PC-9 (cell line): ENCODE measurements around the gene SCN2B. TPM values are rescaled to one million over a fixed set of nuclear protein-coding genes. Genes with fewer than 3 reads are reported as not detected.

ENCODE experiments used
- BruUV-seq: library from RNA; stranded (reverse); fragments of 400-500 nt; replicated peaks from 2 replicates; lab custom pipeline; 2021; lab: Mats Ljungman, UMichigan
- CTCF ChIA-PET: fragments of 300-600 bp; sonication (Branson Sonifier 250); formaldehyde crosslinking; loops from one replicate; lab custom pipeline; 2022; ENCODE audit warnings: antibody characterized with exemption; lab: Charles Lee
- POLR2A ChIA-PET: fragments of 300-600 bp; sonication (Branson Sonifier 250); formaldehyde crosslinking; loops from one replicate; lab custom pipeline; 2022; ENCODE audit warnings: antibody characterized with exemption; ENCODE audit not compliant: unreplicated experiment; lab: Charles Lee
- DNase-seq, 2 experiments: peaks; one replicate each; pipeline versions ENCODE4 v3.0.0 to v3.0.0-alpha.2; 2015 to 2022; ENCODE audit warnings: mixed read lengths in 1 of 2
- H2AFZ ChIP-seq: fragments of 200-600 bp; sonication (generic); 2 replicates; pipeline ENCODE4 v1.8.1; 2017; ENCODE audit warnings: antibody characterized with exemption
- H3F3A ChIP-seq: fragments of 200-600 bp; sonication (generic); 2 replicates; pipeline ENCODE4 v1.8.1; 2017; ENCODE audit warnings: antibody characterized with exemption, mild to moderate bottlenecking, low read depth; ENCODE audit not compliant: insufficient read depth
- H3K27ac ChIP-seq: fragments of 200-600 bp; sonication (generic); 2 replicates; pipeline ENCODE4 v1.6.1; 2016; ENCODE audit warnings: mixed run types
- H3K27me3 ChIP-seq: fragments of 200-600 bp; sonication (generic); 2 replicates; pipeline ENCODE4 v1.6.1; 2016; ENCODE audit warnings: low read depth, mixed run types; ENCODE audit not compliant: insufficient read depth
- H3K36me3 ChIP-seq: fragments of 200-600 bp; sonication (generic); 2 replicates; pipeline ENCODE4 v1.6.1; 2016; ENCODE audit warnings: low read depth, mixed run types
- H3K4me1 ChIP-seq: fragments of 200-600 bp; sonication (generic); replicated peaks from 2 replicates; pipeline ENCODE4 v1.6.1; 2016; ENCODE audit warnings: mixed run types; ENCODE audit not compliant: insufficient read depth
- H3K4me2 ChIP-seq: fragments of 200-600 bp; sonication (generic); 2 replicates; pipeline ENCODE4 v1.6.1; 2017; ENCODE audit warnings: mixed run types
- H3K4me3 ChIP-seq: fragments of 200-600 bp; sonication (generic); 2 replicates; pipeline ENCODE4 v1.6.1; 2016; ENCODE audit warnings: mixed run types
- H3K79me2 ChIP-seq: fragments of 200-600 bp; sonication (generic); 2 replicates; pipeline ENCODE4 v1.6.1; 2017; ENCODE audit warnings: low read depth, mixed run types
- H3K9me2 ChIP-seq: fragments of 200-600 bp; sonication (generic); 2 replicates; pipeline ENCODE4 v1.8.1; 2017; ENCODE audit warnings: mild to moderate bottlenecking; ENCODE audit not compliant: insufficient read depth
- H3K9me3 ChIP-seq: fragments of 200-600 bp; sonication (generic); 2 replicates; pipeline ENCODE4 v1.8.1; 2016; ENCODE audit warnings: low read depth; ENCODE audit not compliant: insufficient read depth
- H4K20me1 ChIP-seq: fragments of 200-600 bp; sonication (generic); 2 replicates; pipeline ENCODE4 v1.8.1; 2017; ENCODE audit not compliant: insufficient read depth
- EZH2 ChIP-seq: fragments of 200-600 bp; sonication (generic); IDR thresholded peaks from 2 replicates; pipeline ENCODE4 v1.8.0; 2017; ENCODE audit warnings: antibody characterized with exemption, low read depth
- intact Hi-C: fragments of 100-400 bp; cut with micrococcal nuclease; formaldehyde crosslinking; loops from one replicate; pipeline ENCODE4 v1.10.0; 2022; ENCODE audit not compliant: unreplicated experiment
- total RNA-seq: library from RNA; stranded (reverse); gene quantifications from 2 replicates; pipeline ENCODE4 v1.2.3, GENCODE V29; 2021
- TF ChIP-seq, protein P1 (sequence below): fragments of 200-600 bp; sonication (generic); conservative IDR thresholded peaks from 2 replicates; pipeline ENCODE4 v1.6.1; 2017; ENCODE audit warnings: mixed run types, antibody characterized with exemption, mild to moderate bottlenecking, moderate library complexity

Gene SCN2B
- total RNA-seq, 1 experiment from 2014 or later = not detected

DNA sequence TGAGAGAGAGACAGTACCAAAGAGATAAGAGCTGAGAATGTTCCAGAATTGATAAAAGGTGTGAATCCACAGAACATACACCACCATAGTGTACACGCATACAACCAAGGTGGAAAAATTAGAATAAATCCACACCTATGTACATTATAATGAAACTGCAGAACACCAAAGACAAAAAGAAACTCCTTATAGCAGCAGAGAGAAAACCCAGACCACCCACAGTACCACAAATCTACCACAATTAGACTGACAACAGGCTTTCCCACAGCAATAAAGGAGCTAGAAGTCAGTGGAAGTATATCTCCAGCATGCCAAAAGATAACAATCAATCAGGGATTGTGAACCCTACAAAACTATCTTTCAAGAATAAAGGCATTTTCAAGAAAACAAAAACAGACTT lies 55.6 kb downstream of the SCN2B start:
- no peak overlapping the region for H2AFZ ChIP-seq
- no peaks in the 10 kb centered on the region for H3K79me2 ChIP-seq
- H3K4me3 ChIP-seq = no peak overlapping the region
- no peak for TF ChIP-seq EZH2
- TF ChIP-seq, protein P1, sequence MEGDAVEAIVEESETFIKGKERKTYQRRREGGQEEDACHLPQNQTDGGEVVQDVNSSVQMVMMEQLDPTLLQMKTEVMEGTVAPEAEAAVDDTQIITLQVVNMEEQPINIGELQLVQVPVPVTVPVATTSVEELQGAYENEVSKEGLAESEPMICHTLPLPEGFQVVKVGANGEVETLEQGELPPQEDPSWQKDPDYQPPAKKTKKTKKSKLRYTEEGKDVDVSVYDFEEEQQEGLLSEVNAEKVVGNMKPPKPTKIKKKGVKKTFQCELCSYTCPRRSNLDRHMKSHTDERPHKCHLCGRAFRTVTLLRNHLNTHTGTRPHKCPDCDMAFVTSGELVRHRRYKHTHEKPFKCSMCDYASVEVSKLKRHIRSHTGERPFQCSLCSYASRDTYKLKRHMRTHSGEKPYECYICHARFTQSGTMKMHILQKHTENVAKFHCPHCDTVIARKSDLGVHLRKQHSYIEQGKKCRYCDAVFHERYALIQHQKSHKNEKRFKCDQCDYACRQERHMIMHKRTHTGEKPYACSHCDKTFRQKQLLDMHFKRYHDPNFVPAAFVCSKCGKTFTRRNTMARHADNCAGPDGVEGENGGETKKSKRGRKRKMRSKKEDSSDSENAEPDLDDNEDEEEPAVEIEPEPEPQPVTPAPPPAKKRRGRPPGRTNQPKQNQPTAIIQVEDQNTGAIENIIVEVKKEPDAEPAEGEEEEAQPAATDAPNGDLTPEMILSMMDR = no peak
- no peaks in the 10 kb centered on the region for H4K20me1 ChIP-seq
- ChIA-PET CTCF (no interaction called here), POLR2A (no interaction called here)
- H3K9me3 ChIP-seq = no peaks in the 10 kb centered on the region
- no peaks in the 10 kb centered on the region for H3K4me1 ChIP-seq
- H3K27ac ChIP-seq = no peak overlapping the region
- no peak for DNase-seq
- H3K36me3 ChIP-seq = no peaks in the 10 kb centered on the region
- peaks cover 4% of the 10 kb centered on the region; the same call in 1 of the 2 replicates for H3K9me2 ChIP-seq
- H3K27me3 ChIP-seq = no peaks in the 10 kb centered on the region
- BruUV-seq = no TSS peak
- H3F3A ChIP-seq = no peaks in the 10 kb centered on the region
- intact Hi-C loops = no loop called here
- no peak overlapping the region for H3K4me2 ChIP-seq

DNA sequence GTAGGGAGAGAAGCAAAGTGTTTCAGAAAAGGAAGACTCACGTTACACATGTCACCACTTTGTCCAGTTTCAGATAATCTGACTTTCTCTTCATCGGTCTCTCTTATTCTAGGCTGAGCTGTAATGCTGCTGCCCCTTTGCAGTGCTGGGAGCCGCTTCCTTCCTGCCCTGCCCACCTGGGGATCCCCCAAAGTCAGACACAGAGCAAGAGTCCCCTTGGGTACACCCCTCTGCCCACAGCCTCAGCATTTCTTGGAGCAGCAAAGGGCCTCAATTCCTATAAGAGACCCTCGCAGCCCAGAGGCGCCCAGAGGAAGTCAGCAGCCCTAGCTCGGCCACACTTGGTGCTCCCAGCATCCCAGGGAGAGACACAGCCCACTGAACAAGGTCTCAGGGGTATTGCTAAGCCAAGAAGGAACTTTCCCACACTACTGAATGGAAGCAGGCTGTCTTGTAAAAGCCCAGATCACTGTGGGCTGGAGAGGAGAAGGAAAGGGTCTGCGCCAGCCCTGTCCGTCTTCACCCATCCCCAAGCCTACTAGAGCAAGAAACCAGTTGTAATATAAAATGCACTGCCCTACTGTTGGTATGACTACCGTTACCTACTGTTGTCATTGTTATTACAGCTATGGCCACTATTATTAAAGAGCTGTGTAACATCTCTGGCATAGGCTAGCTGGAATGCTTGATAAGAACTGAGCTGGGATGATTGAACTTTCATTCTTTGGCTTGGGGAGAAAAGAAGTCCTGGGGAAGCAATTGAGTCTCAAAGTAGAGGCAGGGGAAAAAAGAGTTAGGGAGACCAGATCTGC lies 58.4 kb downstream of the SCN2B start:
- no peaks in the 10 kb centered on the region for H3K4me1 ChIP-seq
- no peak overlapping the region for H2AFZ ChIP-seq
- ChIA-PET POLR2A (no interaction called here), CTCF (no interaction called here)
- H3K9me3 ChIP-seq = no peaks in the 10 kb centered on the region
- no peak overlapping the region for H3K4me2 ChIP-seq
- peaks cover 4% of the 10 kb centered on the region; the same call in 1 of the 2 replicates for H3K9me2 ChIP-seq
- TF ChIP-seq, protein P1 = no peak
- no peak for TF ChIP-seq EZH2
- BruUV-seq = no TSS peak
- H3K36me3 ChIP-seq = no peaks in the 10 kb centered on the region
- no peaks in the 10 kb centered on the region for H3F3A ChIP-seq
- H3K27me3 ChIP-seq = no peaks in the 10 kb centered on the region
- no peaks in the 10 kb centered on the region for H4K20me1 ChIP-seq
- no peaks in the 10 kb centered on the region for H3K79me2 ChIP-seq
- H3K27ac ChIP-seq = no peak overlapping the region
- H3K4me3 ChIP-seq = no peak overlapping the region
- DNase-seq = no peak
- intact Hi-C loops = no loop called here

DNA sequence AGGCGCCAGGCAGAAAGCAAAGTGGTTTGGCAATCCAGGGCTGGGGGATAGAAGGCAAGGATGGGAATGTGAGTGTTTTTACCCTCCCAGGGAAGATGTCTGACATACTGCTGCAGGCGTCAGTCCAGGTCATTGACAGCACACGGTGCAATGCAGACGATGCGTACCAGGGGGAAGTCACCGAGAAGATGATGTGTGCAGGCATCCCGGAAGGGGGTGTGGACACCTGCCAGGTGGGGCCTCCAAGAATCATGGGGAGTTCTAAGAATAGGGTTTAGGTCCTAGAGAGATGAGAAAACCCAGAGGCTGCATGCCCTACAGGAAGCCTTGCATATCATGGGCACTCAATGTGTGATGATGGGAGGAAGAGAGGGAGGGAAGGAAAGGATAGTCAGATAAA lies 61.4 kb downstream of the SCN2B start:
- no TSS peak for BruUV-seq
- no peak overlapping the region for H3K4me3 ChIP-seq

More for the DNA sequence above, 61.4 kb downstream of the SCN2B start:
- Histone ChIP-seq H3K36me3 (no peaks in the 10 kb centered on the region), H4K20me1 (no peaks in the 10 kb centered on the region), H3K9me3 (no peaks in the 10 kb centered on the region), H3K4me2 (no peak overlapping the region), H3K9me2 (no peaks in the 10 kb centered on the region), H3K27me3 (no peaks in the 10 kb centered on the region), H3F3A (no peaks in the 10 kb centered on the region), H3K79me2 (no peaks in the 10 kb centered on the region), H3K27ac (no peak overlapping the region), H3K4me1 (peaks cover 11% of the 10 kb centered on the region), H2AFZ (no peak overlapping the region)
- TF ChIP-seq EZH2 = no peak
- TF ChIP-seq, protein P1 = no peak
- intact Hi-C loops = no loop called here
- no peak for DNase-seq
- ChIA-PET CTCF (no interaction called here), POLR2A (no interaction called here)
